ENCODE results near the gene PCLO.

- TF ChIP-seq EZH2 (IDR thresholded peaks at IDR 0.05; ENCODE audit: low read length) (no peak), CTCF (optimal IDR thresholded peaks at IDR 0.05 in 1 of 3, IDR thresholded peaks at IDR 0.05 in 1 of 3, conservative IDR thresholded peaks at IDR 0.05 in 1 of 3; ENCODE audit: extremely low read depth in 1 of 3, insufficient read depth in 2 of 3, low read length in 3 of 3) (no peak)
These were observed 339.6 kb downstream of the PCLO start for GRCh38 chr7:82823073-82823472.

Data from keratinocyte (primary cell).